Stimulated activated CD4-positive, alpha-beta T cell treated with anti-CD3 and anti-CD28 coated beads, Interleukin-1b, Interleukin-23, amount 100 ng/mL, for 4 hours (primary cell): ENCODE data around the gene RNASE8.
"Not testable (repeated sequence)": the region's sequence is repeated elsewhere in the genome, so short reads cannot be mapped to it uniquely, and the experiment has no call there.

Source experiments
- DNase-seq, 2 donors: peaks; one replicate each; pipeline ENCODE4 v3.0.0-alpha.2; 2020; ENCODE audit warnings: low read depth in 2 of 2

RNASE8 gene

DNA sequence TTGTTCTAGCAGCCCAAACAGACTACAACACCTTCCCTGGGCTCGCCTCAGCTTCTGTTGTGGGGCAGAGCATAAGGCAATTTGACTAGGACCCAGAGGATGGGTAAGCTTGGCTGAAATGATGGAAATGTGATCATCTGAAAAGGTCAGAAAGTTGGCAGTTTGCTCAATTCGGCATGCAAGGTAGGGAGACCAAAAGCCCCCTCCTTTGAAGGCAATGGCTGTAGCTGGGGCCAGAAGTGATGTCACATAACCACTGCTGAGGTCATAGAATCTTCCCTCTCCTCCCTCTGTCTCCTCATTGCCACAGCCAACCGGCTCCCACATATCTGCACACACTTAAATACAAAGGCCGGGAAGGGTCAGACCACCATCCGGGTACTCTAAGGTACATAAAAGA, 27.7 kb upstream of the RNASE8 start, which contains the start of gene TPPP2:
Gene TPPP2 (plus strand): TSS at position 301 of the 400 bp plus-strand sequence. CDS start 365 bp downstream, outside the sequence.
- no peak for DNase-seq

DNA sequence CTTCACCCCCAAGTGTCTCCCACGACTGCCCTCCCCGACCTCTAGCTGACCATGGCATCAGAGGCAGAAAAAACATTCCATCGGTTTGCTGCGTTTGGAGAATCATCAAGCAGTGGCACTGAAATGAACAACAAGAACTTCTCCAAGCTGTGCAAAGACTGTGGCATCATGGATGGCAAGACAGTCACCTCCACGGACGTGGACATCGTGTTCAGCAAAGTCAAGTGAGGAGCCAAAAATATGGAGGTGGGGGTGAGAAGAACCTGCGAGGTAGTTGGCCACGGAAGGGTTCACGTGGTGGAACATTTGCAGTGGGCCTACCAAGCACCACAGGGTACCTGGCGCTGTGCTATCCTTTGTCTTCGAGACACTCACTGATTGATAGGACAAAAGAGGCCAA, 27.1 kb upstream of the RNASE8 start:
- DNase-seq = no peak

DNA sequence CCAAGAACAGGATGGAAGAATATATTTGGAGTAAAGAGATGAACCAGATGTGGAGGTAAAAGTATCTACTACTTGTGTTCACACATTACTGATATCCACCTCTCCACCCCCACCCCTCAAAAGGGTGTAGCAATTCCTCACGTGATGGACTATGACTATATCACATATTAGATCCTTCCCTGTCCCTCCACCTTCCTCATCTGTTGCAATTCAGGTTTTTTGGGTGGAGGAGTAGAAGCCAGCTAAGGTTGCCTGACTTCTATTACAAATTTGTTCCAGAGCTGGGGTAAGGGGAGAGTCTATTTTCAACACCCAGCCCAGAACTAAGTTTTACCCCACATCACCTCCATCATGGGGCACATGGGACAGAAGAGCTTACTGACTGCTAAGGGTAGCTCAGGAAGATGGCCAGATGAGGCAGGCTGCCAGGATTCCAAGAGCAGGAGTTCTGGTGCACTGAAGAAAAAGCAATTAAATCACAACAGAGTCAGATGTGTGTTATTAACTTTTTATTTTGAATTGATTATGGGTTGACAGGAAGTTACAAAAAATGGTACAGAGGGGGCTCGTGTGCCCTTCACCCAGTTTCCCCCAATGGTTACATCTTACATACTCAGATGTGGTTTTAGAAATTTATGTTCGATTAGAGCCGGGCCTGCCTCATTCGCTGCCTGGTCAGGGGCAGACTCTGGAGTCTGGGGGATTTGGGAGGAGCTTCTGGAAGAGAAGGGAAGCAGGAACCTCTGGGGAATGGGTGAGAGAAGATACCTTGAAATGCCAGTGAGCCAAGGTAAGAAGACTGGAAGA, 25.1 kb upstream of the RNASE8 start:
- no peak for DNase-seq

DNA sequence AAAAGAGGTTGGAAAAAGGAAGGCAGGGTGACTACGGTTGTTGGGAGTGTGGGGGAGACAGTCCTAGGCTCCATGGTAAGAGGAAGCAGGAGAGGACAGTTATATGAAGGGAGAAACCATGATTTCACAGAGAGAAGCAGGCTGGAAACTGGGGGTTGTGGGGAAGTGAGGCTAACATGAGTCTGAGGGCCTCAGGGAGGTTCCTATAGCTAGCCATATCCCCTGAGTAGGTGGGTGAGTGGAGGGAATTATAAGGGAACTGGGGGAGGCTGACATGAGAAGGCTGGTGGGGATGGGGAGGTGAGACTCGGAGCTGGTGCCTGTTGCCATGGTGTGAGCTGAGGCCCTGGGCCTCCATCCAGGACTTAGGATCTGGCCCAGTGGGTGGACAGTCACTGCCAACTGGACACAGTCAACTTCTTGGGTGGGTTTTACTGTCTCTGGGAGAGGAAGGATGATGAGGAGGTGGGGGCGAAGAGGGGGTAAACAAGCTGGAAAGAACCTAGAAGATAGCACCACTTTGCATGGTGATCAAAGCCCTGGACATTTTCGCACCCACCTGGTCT, 24.4 kb upstream of the RNASE8 start:
- no peak for DNase-seq

DNA sequence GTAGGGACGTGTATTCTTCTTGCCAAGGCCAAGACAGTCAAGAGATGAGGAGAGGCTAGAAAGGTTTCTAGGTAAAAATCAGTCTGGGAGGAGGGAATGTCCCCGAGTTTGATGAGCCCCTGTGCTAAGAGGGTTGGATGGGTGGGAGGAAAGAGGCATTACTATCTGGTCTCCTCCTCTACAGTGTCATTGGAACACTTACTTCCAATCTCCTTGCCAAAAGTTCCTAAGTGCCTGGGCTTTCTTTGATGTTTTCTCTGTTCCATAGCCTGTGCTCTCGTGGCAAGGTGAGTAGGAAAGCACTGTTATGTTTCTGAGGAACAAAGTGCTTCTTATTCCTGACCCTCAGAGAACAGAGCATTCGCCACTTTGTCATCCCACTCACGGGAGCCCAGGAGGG, 22.9 kb upstream of the RNASE8 start, which contains the start of gene RNASE13:
Gene RNASE13 (minus strand): TSS at position 101 of the 400 bp plus-strand sequence. CDS start 519 bp downstream, outside the sequence.
- DNase-seq = no peak

DNA sequence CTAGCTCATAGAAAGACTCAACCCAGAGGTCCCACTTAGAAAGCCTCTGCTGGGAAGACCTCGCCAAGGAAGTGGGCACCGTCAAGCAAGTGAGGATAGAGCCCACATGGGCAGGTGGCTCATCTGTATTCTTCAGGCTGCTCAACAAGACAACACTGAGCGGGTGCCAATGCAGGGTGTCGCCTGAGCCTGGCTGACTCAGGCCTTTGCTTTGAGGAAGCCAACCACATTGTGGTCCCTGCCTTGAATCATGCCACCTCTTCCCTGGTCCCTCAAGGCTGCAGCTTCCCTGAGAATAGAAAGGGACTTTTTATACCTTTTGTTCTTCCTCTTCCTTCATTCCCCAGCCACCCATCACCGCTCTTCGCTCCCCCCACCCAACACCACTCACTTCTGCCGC, 20.9 kb upstream of the RNASE8 start:
- DNase-seq = no peak

DNA sequence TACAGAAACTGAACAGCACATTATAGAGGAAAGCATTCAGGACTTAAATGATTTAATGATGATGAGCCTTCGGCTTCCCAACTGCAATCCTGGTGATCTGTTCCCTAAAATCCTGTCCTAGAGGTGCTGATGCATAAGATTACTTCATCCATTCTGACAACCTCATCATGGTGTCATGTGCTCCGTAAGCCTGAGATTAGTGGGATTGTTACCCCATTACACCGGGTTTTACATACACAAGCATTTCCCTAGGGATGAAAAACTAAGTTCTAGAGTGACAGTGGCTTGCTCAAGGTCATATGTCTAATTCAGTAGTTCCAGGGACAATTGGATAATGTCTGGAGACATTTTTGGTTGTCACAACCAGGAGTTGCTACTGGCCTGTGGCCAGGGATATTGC, 20.5 kb upstream of the RNASE8 start:
- DNase-seq = no peak

DNA sequence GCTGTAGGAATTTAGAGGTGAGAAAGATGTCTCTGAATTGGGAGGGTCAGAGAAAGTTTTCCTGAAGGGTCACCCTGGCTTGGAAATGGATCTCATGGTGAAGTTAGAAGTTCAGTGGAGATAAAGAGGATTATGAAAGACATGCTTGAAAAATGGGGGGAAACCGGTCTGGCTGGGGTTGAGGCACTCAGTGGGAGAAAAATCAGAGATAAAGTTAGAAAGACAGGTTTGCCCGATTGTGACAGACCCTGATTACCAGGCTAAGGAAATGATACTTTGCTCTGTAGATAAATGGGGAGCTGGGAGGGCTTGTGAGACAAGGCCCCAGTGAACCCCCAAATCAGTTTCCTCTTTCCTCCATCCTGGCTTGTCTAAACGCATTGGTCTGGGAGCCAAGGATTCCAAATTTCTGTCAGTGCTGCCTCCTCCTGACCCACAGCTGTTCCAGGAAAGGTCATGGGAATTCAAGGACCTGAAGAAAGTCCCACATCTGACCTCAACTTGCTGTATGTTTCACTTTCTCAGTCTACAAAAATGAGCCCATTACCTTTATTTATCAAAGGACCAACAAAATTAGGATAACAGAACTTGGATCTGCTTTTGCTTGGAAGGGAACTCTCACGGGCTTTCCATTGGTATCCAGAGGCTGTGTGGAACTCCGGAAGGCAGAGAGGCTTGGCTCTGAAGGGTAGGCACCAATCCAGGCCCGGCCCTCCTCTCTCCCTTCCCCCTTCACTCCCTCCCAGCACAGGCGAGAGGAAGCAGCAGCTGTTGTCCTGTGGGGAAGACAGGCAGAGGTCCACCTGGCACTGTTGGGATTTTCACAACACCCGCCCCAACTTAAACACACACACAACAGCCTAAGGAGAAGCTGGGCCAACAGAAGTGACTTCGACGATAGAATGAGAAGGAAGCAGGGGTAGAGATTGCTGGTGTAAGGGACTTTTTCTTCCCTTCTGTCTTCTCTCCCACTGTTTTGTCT, 18.9 kb upstream of the RNASE8 start:
- no peak for DNase-seq

DNA sequence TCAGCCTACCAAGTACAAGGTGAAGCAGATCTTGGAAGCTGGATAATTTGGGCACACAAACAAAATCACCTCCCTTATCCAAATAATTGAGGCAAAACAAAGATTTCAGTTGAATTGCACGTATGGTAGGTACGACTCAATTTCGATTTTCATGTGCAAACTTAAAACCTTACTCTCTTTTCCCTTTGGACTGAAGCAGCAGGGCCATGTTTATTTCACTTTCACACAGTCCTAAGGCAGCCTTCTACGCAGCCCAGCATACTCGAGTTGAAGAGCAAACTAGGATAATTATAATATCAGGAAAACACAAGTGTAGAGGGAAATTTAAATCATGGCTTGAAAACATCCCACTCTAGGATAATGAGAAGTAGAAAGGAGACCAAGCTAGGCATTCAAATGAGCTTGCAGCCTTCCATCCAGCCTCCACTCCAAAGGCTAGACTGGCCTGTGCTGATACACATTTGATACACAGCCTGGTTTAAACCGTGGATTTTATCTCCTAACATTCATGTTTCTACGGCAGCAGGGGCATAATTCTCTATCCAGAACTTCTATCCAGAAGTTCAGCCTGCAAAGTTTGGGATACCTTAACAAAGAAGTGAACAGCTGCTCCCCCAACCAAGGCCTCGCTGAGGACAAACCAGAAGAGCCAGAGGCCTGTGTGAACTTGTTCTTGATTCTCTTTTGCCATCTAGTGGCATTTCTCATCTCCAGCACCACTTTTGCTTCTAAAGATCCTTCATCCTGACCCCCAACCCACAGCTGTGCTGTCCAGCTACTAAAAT, 17.8 kb upstream of the RNASE8 start:
- DNase-seq = peak in 1 of 2 donors; percentile 13

DNA sequence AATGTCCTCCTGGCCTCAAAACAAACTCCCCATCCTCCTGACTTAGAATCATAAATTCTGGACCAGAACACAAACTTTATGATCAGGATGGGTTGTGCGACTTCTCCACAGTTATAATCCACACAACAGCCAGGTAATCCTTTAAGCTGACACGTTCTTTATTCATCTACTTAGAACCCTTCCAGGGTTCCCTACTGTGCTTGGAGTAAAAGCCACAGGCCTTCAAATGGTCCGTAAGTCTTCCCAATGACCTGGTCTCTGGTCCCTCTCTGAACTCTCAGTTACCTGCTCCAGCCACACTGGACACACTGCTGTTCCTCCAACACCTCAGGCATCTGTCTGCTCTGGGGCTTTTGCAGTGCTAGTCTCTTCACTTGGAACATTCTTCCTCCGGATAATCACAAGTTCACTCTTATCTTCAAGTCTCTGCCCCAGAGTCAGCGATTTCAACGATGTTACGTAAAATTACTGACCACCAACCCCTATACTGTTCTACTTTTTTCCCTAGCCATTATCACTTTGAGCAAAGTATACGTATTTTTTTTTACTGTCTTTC, 17.2 kb upstream of the RNASE8 start:
- DNase-seq = no peak

DNA sequence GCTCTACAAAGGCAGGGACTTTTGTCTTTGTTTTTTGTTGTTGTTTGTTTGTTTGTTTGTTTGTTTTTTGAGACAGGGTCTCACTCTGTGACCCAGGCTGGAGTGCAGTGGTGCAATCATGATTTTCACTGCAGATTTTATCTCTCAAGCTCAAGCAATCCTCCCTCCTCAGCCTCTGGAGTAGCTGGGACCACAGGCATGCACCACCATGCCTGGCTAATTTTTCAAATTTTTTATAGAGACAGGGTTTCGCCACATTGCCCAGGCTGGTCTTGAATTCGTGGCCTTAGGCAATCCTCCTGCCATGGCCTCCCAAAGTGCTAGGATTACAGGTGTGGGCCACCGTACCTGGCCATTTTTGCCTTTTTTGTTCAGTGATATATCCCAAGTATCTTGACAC, 16.7 kb upstream of the RNASE8 start:
- DNase-seq = not testable (repeated sequence)

DNA sequence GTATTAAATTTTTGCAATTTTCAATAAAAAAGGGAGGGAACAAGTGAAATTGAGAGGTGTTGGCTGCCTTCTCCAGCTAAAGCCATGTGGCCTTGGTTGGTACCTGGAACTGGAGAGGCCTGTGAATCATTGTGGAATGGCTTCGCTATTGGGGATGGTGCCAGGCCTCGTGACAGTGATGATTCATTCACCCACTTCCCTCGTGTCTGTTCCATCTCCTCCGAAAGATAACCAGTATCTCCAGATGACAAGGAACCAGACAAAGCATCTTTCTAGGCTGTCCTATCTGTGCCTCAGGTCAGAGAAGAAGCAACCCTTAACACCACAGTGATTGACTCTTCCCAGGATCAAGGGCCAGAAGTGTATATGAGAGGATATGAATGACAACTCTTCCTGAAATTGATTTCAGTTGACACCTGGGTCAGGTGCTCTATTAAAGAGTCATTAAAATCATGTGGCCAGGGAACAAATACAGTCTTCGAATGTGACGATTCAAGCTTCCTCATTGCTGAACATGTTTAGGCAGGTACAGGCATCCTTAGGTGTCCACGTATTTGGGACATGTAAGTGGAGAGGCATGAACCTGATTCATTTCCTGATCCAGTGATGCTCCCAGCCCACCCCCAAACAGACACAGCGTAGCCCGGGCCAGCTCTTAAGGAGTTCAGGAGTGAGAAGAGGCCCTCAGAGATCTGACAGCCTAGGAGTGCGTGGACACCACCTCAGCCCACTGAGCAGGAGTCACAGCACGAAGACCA, 15.8 kb upstream of the RNASE8 start, which contains the start of gene RNASE7:
Gene RNASE7 (plus strand): TSS at position 687 of the 758 bp plus-strand sequence. CDS start 631 bp downstream, outside the sequence.
- no peak for DNase-seq

DNA sequence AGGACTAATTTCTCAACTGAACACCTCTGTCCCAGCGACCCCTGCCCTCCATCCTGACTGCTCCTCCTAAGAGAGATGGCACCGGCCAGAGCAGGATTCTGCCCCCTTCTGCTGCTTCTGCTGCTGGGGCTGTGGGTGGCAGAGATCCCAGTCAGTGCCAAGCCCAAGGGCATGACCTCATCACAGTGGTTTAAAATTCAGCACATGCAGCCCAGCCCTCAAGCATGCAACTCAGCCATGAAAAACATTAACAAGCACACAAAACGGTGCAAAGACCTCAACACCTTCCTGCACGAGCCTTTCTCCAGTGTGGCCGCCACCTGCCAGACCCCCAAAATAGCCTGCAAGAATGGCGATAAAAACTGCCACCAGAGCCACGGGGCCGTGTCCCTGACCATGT, 14.7 kb upstream of the RNASE8 start:
- no peak for DNase-seq

DNA sequence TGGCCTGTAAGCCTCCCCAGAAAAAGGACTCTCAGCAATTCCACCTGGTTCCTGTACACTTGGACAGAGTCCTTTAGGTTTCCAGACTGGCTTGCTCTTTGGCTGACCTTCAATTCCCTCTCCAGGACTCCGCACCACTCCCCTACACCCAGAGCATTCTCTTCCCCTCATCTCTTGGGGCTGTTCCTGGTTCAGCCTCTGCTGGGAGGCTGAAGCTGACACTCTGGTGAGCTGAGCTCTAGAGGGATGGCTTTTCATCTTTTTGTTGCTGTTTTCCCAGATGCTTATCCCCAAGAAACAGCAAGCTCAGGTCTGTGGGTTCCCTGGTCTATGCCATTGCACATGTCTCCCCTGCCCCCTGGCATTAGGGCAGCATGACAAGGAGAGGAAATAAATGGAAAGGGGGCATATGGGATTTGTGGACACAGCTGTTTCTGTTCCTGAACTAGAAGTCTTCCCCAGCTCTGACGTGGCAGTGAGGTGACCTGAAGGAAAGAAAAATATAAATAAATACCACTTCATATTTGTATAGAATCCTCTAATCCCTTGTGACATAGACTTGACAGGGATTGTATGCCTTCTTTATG, 14.1 kb upstream of the RNASE8 start:
- DNase-seq = no peak

DNA sequence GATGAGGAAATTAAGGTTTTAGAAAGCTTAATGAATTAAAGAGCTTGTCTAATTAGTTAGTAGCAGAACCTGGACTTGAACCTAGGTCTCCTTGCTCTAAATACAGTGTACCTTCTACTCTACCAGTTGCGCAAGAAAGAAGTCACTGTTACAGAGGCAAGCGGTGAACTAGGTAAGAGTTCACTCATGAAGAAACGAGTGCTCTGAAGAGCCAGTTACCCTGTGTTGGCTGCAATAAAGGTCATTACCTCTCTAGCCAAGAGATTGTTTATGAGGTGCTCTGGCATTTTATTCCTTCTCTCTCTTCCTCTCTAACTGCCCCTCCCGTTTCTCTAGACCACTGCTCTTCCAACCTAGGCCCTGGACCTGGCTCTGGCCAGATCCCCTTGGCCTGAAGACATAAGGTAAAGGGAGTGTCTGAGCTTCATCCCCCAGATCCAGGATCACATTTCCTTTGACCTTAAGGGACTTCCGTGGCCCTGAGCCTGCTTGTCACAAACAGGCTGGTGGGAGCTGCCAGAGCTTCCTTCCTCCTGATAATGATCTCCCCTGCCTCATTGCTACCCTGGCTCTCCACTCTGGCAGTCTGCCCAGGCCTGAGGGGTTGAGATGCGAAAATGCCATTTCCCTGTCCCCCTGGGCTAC, 13.5 kb upstream of the RNASE8 start:
- no peak for DNase-seq

DNA sequence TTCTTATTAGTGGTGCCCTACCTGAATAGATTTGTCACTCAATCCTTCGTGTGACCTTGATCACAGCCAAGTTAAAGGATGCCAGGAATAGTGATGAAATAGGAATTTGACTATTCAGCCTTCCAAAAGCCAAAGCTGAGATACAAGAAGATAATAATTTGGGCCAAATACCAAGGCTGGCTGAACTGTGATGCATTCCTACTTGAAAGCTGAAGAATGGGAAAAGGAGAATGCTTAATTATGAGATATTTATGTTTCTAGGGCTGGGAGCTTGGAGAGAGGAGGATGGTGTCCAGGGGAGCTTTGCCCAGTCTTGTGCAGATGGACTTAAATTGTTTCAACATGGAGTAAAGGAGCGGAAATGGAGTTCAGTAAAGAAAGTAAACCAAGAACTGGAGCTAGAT, 10.2 kb upstream of the RNASE8 start:
- DNase-seq = no peak

DNA sequence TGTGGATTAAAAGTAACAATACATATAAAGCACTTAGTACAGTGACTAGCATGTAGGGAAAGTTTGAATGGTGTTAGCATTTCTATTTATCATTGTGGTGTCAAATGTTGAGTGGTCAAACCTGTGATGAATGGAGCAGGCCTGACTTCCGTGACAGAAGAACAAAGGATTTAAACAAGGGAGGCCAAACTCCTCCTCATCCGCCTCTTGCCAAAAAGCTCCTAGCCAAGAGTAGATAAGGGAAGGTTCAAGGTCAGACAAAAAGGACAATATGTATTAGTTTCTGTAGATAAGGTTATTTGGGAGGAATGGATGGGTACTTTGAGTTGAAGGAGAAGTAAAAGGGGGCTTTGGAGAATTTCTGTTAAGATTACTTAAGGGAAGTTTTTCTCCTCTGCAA, 9.0 kb upstream of the RNASE8 start:
- DNase-seq = no peak

DNA sequence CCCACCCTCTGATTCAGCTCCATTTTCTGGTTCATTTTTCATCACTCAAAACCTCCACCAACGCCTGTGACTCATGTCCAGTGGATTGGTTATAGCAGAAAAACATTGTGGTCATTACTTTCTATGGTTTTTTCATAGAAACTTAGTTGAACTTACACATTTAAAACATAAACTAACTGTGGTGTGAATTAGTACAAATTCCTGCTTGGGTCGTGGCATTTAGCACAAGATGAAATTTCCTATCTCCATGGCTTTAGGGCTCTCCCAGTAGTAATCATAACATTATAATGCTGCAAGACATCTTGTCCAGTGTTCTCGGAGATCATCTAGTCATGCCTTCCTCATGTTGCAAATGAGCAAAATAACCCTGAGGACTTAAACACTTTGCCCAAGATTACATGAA, 8.3 kb upstream of the RNASE8 start:
- DNase-seq = no peak

DNA sequence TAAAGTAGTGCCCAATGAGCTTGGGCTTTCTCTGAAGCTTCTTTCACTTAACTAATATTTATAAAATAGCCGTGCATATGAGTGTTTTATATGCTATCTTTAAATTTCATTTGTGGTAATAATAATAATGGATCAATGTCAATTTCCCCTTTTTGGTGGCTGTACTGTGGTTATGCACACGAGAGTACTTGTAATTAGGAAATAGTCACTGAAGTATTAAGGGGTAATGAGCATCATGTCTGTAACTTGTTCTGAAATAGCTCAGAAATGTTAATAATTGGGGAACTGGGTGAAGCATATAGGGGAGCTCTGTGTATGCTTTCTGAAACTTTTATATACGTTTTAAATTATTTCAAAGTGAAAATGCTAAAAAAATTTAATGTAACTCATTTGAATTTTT, 7.0 kb upstream of the RNASE8 start:
- no peak for DNase-seq
